SK-N-SH (cell line): Measurements from ENCODE around the gene ZSCAN22. TPM values are rescaled to one million over a fixed set of nuclear protein-coding genes. Genes with fewer than 3 reads are reported as not detected.

Source experiments
- CTCF ChIA-PET: fragments of 300-600, 350-600 bp; formaldehyde crosslinking; extraction: SDS; loops from one replicate; lab custom pipeline; 2021; lab: Yijun Ruan, JAX
- POLR2A ChIA-PET: fragments of 350-600 bp; sonication (Branson Sonifier 250); formaldehyde crosslinking; extraction: SDS; loops from one replicate; lab custom pipeline; 2020; ENCODE audit warnings: antibody characterized with exemption, inconsistent platforms; lab: Yijun Ruan, JAX
- DNase-seq: peaks from one replicate; pipeline ENCODE4 v3.0.0; 2012
- H2AFZ ChIP-seq: fragments of 200-600 bp; sonication (generic); 2 replicates; pipeline ENCODE4 v1.8.1; 2016; ENCODE audit warnings: antibody characterized with exemption, mild to moderate bottlenecking, low read depth
- H3F3A ChIP-seq: fragments of 200-600 bp; sonication (generic); replicated peaks from 2 replicates; pipeline ENCODE3; 2016; ENCODE audit warnings: antibody characterized with exemption, mild to moderate bottlenecking; ENCODE audit not compliant: insufficient read depth
- H3K27ac ChIP-seq, 2 experiments: fragments of 200-500 bp in 1 of 2; fragments of 200-600 bp in 1 of 2; sonication (Bioruptor generic) in 1 of 2; sonication (generic), shearing (Covaris generic) in 1 of 2; 2 replicates each; pipeline versions ENCODE4 v1.5.1 to v1.6.1; 2014 to 2016; ENCODE audit warnings: low read depth in 2 of 2, inconsistent platforms in 1 of 2, low read length in 1 of 2, mild to moderate bottlenecking in 1 of 2, mixed read lengths in 1 of 2
- H3K27me3 ChIP-seq: fragments of 200-600 bp; sonication (generic), shearing (Covaris generic); 2 replicates; pipeline ENCODE4 v1.6.1; 2016; ENCODE audit warnings: mixed run types; ENCODE audit not compliant: insufficient read depth
- H3K36me3 ChIP-seq, 2 experiments: fragments of 200-500 bp in 1 of 2; fragments of 200-600 bp in 1 of 2; sonication (Bioruptor generic) in 1 of 2; sonication (generic) in 1 of 2; replicated peaks in 1 of 2; 2 replicates each; pipeline versions ENCODE3 to v1.5.1; 2014 to 2016; ENCODE audit warnings: low read length in 1 of 2, mild to moderate bottlenecking in 1 of 2; ENCODE audit not compliant: insufficient read depth in 2 of 2, control insufficient read depth in 1 of 2
- H3K4me1 ChIP-seq, 2 experiments: fragments of 200-500 bp in 1 of 2; fragments of 200-600 bp in 1 of 2; sonication (Bioruptor generic) in 1 of 2; sonication (generic), shearing (Covaris generic) in 1 of 2; 2 replicates each; pipeline versions ENCODE4 v1.5.1 to v1.6.1; 2014 to 2016; ENCODE audit warnings: low read depth in 1 of 2, low read length in 1 of 2, mixed run types in 1 of 2; ENCODE audit not compliant: insufficient read depth in 2 of 2, control insufficient read depth in 1 of 2
- H3K4me2 ChIP-seq: fragments of 200-600 bp; sonication (generic), shearing (Covaris generic); 2 replicates; pipeline ENCODE4 v1.6.1; 2017; ENCODE audit warnings: mixed run types
- H3K4me3 ChIP-seq, 2 experiments: fragments of 200-500 bp in 1 of 2; fragments of 200-600 bp in 1 of 2; sonication (Bioruptor generic) in 1 of 2; sonication (generic), shearing (Covaris generic) in 1 of 2; 2 replicates each; pipeline versions ENCODE4 v1.5.1 to v1.8.1; 2014 to 2016; ENCODE audit warnings: low read depth in 2 of 2, inconsistent platforms in 1 of 2, low read length in 1 of 2, mild to moderate bottlenecking in 1 of 2, mixed read lengths in 1 of 2, moderate library complexity in 1 of 2
- H3K79me2 ChIP-seq: fragments of 200-600 bp; sonication (generic); 2 replicates; pipeline ENCODE4 v1.8.1; 2017; ENCODE audit warnings: mild to moderate bottlenecking; ENCODE audit not compliant: insufficient read depth
- H3K9ac ChIP-seq: fragments of 200-600 bp; sonication (generic); 2 replicates; pipeline ENCODE4 v1.6.1; 2017; ENCODE audit warnings: mixed run types
- H3K9me2 ChIP-seq: fragments of 200-600 bp; sonication (generic); 2 replicates; pipeline ENCODE4 v1.6.1; 2017; ENCODE audit warnings: mixed run types
- H3K9me3 ChIP-seq: fragments of 200-600 bp; sonication (generic); 2 replicates; pipeline ENCODE4 v1.6.1; 2017; ENCODE audit warnings: mixed run types, mild to moderate bottlenecking, moderate library complexity
- H4K20me1 ChIP-seq: fragments of 200-600 bp; sonication (generic); 2 replicates; pipeline ENCODE4 v1.6.1; 2017; ENCODE audit warnings: mild to moderate bottlenecking, mixed run types; ENCODE audit not compliant: insufficient read depth
- EZH2phosphoT487 ChIP-seq: fragments of 200-600 bp; sonication (generic); IDR thresholded peaks from 2 replicates; pipeline ENCODE4 v1.6.1; 2017; ENCODE audit warnings: low read depth, mixed run types, mild to moderate bottlenecking, antibody characterized with exemption, moderate library complexity, borderline replicate concordance
- NFIC ChIP-seq: IDR thresholded peaks from 2 replicates; pipeline ENCODE4 v1.4.0; 2012; ENCODE audit warnings: borderline replicate concordance
- POLR2AphosphoS5 ChIP-seq: IDR thresholded peaks from 2 replicates; pipeline ENCODE4 v1.6.1; 2012; ENCODE audit warnings: low read depth, low read length
- RAD21 ChIP-seq: IDR thresholded peaks from 2 replicates; pipeline ENCODE4 v1.6.1; 2012; ENCODE audit warnings: mild to moderate bottlenecking, low read length
- YY1 ChIP-seq: IDR thresholded peaks from 2 replicates; pipeline ENCODE4 v1.4.0; 2012; ENCODE audit warnings: low read depth, mild to moderate bottlenecking
- WGBS: methylation state at CpG from one replicate; pipeline ENCODE4 v1.1.6; 2017; ENCODE audit warnings: low lambda C conversion rate; 5-methylcytosine and 5-hydroxymethylcytosine counted together
- polyA plus RNA-seq, 3 experiments: library from polyadenylated mRNA; depleted of rRNA; stranded (reverse); fragments of >200 nt; gene quantifications; 2 replicates each; pipeline ENCODE4 v1.2.3, GENCODE V29; 2012
- TF ChIP-seq, protein P1 (sequence below): IDR thresholded peaks from 2 replicates; pipeline ENCODE4 v1.4.0; 2012; ENCODE audit warnings: low read depth
- TF ChIP-seq, protein P2 (sequence below): IDR thresholded peaks from 2 replicates; pipeline ENCODE4 v1.6.1; 2012; ENCODE audit warnings: mild to moderate bottlenecking, low read depth, low read length, moderate library complexity

The ZSCAN22 gene
- polyA plus RNA-seq, 1 of the 3 experiments (the other 2 are of a cell fraction): 2.3 TPM

DNA sequence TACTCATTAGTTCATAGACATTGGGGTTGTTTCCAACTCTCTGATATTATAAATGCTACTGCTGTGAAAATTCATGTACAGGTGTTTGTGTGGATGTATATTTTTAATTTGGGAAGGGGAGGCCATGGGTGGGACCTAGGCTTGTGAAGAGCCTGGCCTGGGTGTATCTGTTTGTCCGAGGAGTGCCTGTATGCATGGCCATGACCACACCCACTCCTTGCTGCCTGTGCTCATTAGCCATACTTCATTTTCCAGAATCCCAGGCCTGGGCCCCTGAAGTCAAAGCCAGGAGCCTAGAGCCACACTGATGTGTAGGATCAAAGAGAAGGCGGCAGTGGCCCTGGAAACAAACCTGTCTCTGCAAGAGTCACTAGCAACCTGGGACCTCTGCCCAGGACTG, 11.2 kb upstream of the ZSCAN22 start:
- Histone ChIP-seq H3K4me1 (no peaks in the 10 kb centered on the region), H3K4me2 (no peak overlapping the region), H3K4me3 (no peak overlapping the region), H3K79me2 (no peaks in the 10 kb centered on the region), H3K9ac (no peak overlapping the region), H2AFZ (no peak overlapping the region), H4K20me1 (peaks cover 5% of the 10 kb centered on the region; the same call in 1 of the 2 replicates), H3K27me3 (no peaks in the 10 kb centered on the region), H3K27ac (no peak overlapping the region), H3K9me2 (no peaks in the 10 kb centered on the region), H3F3A (peaks cover 3% of the 10 kb centered on the region), H3K9me3 (no peaks in the 10 kb centered on the region), H3K36me3 (peaks cover 40 to 43% of the 10 kb centered on the region in 2 experiments)
- TF ChIP-seq, protein P1, sequence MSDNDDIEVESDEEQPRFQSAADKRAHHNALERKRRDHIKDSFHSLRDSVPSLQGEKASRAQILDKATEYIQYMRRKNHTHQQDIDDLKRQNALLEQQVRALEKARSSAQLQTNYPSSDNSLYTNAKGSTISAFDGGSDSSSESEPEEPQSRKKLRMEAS: no peak
- no peak for TF ChIP-seq YY1
- TF ChIP-seq NFIC: no peak
- no peak for TF ChIP-seq EZH2phosphoT487
- TF ChIP-seq RAD21: no peak
- 94% methylated on average over 2 of the region's 2 CpGs for WGBS
- ChIA-PET POLR2A (no interaction called here), CTCF (no interaction called here)
- no peak for DNase-seq

DNA sequence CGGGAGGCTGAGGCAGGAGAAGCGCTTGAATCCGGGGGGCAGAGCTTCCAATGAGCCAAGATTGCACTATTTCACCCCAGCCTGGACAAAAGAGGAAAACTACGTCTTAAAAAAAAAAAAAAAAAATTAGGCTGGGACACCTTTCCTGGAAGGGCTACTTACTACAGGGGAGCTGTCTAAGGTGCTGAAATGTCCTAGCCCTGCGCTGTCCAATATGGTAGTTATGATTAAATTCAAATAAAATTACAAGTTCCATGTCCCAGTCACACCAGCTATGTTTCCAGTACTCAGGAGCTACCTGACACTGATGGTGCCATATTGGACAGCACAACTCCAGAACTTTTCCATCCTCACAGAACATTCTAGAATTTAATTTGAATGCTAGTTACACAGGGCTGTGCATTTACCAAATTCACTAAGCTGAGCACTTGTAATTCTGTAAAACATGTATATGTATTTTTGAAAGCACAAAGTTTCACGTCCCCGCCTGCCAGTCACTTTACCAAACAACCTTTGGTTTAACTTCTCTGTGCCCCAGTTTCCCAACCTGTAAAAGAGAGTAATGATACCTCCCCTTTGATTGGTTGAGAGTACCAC, 9.2 kb upstream of the ZSCAN22 start:
- Histone ChIP-seq H2AFZ (no peak overlapping the region), H3F3A (peaks cover 3% of the 10 kb centered on the region), H3K79me2 (peaks cover 5% of the 10 kb centered on the region; the same call in 1 of the 2 replicates), H3K27me3 (no peaks in the 10 kb centered on the region), H3K27ac (no peak overlapping the region), H3K4me1 (no peaks in the 10 kb centered on the region), H3K4me3 (no peak overlapping the region), H3K4me2 (no peak overlapping the region), H3K9me2 (no peaks in the 10 kb centered on the region), H3K9me3 (no peaks in the 10 kb centered on the region), H3K36me3 (peaks cover 28 to 32% of the 10 kb centered on the region in 2 experiments), H4K20me1 (peaks cover 5% of the 10 kb centered on the region; the same call in 1 of the 2 replicates), H3K9ac (no peak overlapping the region)
- no peak for DNase-seq
- ChIA-PET POLR2A (interaction anchor here (0.6 to 1.1 kb wide), 3 partner anchors 13 to 45 kb away, joined by 3 to 6 read pairs (median 3); partner anchors contain the start of gene ZNF497), CTCF (no interaction called here)
- 83% methylated on average over 7 of the region's 7 CpGs for WGBS
- TF ChIP-seq, protein P2, sequence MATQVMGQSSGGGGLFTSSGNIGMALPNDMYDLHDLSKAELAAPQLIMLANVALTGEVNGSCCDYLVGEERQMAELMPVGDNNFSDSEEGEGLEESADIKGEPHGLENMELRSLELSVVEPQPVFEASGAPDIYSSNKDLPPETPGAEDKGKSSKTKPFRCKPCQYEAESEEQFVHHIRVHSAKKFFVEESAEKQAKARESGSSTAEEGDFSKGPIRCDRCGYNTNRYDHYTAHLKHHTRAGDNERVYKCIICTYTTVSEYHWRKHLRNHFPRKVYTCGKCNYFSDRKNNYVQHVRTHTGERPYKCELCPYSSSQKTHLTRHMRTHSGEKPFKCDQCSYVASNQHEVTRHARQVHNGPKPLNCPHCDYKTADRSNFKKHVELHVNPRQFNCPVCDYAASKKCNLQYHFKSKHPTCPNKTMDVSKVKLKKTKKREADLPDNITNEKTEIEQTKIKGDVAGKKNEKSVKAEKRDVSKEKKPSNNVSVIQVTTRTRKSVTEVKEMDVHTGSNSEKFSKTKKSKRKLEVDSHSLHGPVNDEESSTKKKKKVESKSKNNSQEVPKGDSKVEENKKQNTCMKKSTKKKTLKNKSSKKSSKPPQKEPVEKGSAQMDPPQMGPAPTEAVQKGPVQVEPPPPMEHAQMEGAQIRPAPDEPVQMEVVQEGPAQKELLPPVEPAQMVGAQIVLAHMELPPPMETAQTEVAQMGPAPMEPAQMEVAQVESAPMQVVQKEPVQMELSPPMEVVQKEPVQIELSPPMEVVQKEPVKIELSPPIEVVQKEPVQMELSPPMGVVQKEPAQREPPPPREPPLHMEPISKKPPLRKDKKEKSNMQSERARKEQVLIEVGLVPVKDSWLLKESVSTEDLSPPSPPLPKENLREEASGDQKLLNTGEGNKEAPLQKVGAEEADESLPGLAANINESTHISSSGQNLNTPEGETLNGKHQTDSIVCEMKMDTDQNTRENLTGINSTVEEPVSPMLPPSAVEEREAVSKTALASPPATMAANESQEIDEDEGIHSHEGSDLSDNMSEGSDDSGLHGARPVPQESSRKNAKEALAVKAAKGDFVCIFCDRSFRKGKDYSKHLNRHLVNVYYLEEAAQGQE: peak; percentile 99
- TF ChIP-seq POLR2AphosphoS5: no peak
